ENCODE data around the gene OPRD1.

OPRD1 gene

DNA sequence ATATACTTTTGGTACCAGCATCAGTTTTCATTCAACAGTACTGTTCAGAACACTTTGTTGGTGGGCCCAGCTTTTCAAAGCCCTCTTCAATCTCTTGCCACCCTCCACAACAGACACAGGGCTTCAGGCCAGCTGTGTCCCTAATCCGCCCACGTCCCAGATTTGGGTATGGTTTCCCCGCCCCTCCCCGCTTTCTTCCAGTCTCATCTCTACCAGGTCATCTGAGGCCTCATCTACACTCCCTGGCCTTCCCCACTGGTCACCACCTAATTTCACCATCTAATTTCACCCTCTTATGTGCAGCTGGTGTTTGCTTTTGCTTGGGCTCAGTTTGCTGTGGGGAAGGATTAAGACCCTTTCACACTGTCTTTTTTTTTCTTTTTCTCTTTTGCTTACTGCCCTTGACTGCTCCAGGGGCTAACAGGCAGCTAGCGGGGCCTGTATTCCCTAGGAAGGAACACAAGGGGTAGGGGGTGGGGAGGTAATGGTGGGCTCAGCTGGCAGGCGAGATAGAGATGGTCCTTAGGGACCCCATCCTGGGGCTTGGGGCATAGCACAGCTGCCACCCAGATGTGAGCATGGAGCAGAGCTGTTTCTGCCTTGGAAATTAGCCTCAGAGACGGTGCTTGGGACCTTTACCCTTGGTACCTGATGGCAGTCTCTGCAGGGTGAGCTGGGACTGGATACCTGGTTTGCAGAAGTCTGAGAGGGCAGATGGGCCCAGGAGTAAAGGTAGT is 98.6 kb downstream of the OPRD1 start:
- no peak for DNase-seq (ENCODE audit: low read depth in 2 of 2)

DNA sequence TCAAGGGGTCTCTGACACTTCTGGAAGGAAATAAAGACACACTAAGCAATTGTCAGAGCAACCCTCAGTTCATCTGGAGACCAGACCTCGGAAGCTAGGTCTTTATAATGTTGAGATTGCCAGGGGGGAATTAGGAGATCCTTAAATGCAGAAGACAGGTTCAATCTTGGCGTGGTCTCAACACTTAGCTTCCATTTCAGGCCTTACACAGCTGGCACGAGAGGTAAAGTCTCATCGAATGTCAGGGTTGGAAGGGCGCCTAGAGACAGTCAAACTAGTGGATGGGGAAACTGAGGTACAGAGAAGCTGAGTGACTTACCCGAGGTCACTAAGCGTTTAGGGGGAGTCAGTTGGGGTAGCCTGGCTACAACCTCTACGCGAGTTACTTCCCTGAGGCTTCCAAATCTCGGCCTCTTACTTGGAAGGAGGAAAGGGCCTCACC is 101.8 kb downstream of the OPRD1 start:
- DNase-seq (ENCODE audit: low read depth in 2 of 2), result no peak

DNA sequence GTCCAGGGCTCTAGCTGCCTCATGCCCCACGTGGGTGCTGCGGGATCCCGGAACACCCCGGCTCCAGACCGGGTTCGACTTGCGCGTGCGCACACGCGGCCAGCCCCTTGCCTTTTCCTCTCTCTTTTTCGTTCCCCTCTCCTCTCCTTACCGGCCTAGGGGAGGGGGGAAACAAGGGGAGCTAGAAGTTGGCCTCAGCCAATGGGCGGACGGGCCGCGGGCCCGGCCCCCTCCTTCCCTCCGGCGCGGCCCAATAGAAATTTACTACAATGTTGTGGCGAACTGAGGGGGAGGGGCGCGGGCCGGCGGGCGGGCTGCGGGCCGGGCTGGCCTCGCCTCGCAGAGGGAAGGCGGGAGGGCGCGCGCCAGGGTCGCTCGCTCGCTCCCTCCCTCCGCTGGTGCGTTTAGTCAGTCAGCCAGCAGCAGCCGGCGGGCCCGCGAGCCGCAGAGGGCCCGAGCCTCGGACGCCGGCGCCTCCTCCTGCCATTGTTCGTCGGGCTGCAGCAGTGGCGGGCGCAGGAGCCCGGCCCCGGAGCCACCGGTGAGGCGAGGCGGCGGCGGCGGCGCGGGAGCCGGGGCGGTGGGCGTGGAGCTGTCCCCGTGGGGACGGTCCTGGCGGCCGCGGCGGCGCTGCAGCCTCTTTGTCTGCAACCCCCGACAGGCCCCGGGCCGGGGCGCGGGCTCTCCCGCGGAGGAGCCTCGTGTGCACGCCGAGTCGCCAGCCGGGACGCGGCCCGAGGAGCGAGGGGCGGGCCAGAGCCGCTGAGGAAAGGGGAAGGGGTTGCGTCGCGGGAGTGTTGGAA is 102.5 kb downstream of the OPRD1 start, which contains the start of gene EPB41:
EPB41 (plus strand) TSS at position 342 of the 803 bp plus-strand sequence. CDS start 72,869 bp downstream, outside the sequence.
- DNase-seq (ENCODE audit: low read depth in 2 of 2), result peak; percentile 82 to 85

GRCh38 chr1:28915031-28915895 is 103.3 kb downstream of the OPRD1 start:
- DNase-seq (ENCODE audit: low read depth in 2 of 2), result peak in 1 of 2 donors; percentile 10

DNA sequence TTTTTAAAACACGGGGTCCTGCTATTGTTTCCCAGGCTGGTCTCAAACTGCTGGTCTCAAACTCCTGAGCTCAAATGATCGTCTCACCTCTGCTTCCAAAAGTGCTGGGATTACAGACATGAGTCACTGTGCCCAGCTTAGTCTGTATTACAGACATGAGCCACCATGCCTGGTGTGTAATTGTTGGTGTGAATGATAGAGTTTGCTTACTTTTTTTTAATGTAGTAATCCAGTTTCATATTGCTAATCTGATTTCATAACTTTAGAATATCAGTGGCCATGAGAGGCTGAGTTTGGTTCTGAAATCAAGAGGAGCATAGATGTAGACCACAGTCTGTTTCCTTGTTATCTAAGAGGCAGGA is 105.8 kb downstream of the OPRD1 start:
- no peak for DNase-seq (ENCODE audit: low read depth in 2 of 2)
